WI38 (cell line): ENCODE results near the gene LRRC28.

Source experiments
- H3K4me3 ChIP-seq: 2 replicates; pipeline ENCODE4 v1.5.1; 2011; ENCODE audit warnings: low read depth, mild to moderate bottlenecking, control low read depth, low read length
- TF ChIP-seq, protein P1 (sequence below): IDR thresholded peaks from 2 replicates; pipeline ENCODE4 v1.5.1; 2012; ENCODE audit warnings: low read depth, mild to moderate bottlenecking, control low read depth, low read length

LRRC28 gene

DNA sequence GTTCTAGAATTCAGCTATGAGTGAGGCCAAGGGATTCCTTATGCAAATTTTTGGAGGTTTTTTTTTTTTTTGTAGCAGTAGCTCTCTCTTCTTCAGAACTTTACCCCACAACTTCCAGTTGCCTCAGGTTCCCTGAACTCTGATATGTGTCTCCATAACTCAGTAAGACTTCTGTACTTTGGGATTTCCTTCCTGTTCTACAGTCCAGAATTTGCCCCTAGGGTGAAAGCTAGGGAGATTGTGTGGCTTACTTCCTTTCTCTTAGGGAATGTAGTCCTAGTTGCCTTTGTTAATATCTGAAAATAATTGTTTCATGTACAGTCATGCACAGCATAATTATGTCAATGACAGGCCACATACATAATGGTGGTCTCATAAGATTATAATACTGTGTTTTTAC is 30.8 kb downstream of the LRRC28 start:
- TF ChIP-seq, protein P1, sequence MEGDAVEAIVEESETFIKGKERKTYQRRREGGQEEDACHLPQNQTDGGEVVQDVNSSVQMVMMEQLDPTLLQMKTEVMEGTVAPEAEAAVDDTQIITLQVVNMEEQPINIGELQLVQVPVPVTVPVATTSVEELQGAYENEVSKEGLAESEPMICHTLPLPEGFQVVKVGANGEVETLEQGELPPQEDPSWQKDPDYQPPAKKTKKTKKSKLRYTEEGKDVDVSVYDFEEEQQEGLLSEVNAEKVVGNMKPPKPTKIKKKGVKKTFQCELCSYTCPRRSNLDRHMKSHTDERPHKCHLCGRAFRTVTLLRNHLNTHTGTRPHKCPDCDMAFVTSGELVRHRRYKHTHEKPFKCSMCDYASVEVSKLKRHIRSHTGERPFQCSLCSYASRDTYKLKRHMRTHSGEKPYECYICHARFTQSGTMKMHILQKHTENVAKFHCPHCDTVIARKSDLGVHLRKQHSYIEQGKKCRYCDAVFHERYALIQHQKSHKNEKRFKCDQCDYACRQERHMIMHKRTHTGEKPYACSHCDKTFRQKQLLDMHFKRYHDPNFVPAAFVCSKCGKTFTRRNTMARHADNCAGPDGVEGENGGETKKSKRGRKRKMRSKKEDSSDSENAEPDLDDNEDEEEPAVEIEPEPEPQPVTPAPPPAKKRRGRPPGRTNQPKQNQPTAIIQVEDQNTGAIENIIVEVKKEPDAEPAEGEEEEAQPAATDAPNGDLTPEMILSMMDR: no peak
- no peak overlapping the region for H3K4me3 ChIP-seq

DNA sequence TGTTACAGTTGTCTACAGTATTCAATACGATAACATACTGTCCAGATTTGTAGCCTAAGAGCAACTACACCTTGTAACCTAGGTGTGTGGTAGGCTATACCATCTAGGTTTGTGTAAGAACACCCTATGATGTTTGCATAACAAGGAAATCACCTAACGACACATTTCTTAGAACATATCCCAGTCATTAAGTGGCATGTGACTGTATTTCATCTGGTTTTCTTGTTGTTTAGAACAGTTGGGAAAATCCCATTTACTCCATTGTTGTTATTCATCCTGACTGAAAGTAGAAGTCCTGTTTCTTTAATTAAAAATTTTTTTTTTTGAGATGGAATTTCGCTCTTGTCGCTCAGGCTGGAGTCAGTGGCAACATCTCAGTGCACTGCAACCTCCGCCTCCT is 31.3 kb downstream of the LRRC28 start:
- no peak overlapping the region for H3K4me3 ChIP-seq
- TF ChIP-seq, protein P1: no peak

DNA sequence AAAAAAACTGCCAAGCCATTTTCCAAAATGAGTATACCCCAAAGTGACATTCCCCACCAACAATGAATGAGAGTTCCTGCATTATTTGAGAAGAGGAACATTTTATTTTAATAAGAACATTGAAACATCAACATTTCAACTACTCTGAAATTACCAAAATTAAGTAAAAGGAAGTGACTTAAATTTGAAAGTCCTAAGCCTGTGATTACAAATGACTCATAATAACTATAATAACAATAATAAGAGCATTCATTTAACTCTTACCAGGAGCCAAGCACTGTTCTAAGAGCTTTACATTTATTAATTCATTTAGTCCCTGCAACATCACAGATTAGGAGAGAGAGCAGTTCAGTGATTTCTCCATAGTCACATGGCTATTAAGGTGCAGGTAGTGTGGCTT is 32.4 kb downstream of the LRRC28 start:
- no peak overlapping the region for H3K4me3 ChIP-seq
- TF ChIP-seq, protein P1: no peak

DNA sequence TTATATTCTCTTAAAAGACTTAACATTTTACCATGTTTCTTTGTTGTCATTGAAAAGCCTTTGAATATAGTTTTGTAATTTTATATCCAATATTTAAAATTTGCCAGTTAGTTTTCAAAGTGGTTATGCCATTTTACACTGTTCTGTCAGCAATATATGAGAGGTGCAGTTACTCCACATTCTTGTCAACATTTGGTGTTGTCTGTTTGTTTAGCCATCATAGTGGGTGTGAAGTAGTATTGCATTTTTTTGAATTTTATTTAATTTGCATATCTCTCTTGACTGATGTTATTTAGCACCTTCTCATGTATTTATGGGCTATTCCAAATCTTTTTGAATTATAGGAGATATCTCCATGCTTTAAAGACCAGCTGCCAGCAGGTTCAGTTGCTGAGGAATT is 40.4 kb downstream of the LRRC28 start:
- TF ChIP-seq, protein P1: no peak

DNA sequence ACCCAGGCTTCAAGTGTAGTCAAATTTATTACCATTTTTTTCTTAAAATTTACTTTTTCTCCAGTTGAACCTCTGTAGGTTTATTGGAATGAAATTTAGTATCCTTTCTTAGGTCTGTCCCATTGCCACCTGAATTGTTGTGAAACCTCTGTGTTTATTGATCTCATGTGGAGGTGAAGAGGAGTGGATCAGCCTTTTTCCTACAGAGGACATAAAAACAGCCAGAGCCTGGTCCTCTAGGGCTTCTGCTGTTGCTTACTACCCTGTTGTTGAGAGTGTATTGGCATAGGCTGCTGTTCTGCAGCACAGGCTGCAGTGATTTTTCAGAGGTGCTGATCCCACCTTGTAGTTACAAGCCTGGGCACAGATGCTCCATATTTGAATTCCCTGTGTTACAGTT is 44.6 kb downstream of the LRRC28 start:
- no peak overlapping the region for H3K4me3 ChIP-seq
- TF ChIP-seq, protein P1: no peak

More for the DNA sequence above, 40.4 kb downstream of the LRRC28 start:
- H3K4me3 ChIP-seq: no peak overlapping the region

DNA sequence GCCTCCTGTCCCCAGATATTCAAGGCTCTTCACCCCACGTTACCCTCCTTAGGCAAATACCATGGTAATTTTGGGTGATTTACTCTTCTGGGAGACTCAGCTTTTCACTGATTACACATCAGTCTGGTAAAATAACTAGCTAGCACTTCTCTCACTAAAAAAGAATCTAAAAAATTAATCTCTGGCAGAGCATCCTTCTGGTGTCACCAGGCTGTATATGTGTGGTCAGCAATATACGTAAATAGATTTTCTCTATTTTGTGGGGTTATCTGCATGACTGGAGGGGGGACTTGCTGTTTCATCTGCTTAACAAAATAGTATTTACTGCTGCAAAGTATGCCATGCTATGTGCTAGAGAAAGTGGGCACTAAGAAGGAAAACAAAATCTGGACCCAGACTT is 45.1 kb downstream of the LRRC28 start:
- no peak overlapping the region for H3K4me3 ChIP-seq
- TF ChIP-seq, protein P1: no peak

DNA sequence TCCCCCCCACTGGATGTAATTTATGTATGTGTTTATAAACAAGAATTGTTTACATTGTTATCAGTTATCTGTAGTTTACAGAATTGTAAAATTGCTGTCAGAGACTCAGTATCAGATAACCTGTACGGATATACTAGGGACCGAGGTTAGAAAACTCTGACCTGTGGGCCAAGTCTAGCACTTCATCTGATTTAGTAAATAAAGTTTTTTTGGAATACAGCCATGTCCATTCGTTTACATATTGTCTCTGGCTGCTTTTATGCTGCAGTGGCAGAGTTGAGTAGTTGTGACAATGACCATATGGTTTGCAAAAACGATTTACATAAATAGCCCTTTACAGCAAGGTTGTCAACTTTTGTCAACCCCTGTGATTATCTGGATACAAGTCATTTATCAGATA is 52.6 kb downstream of the LRRC28 start:
- TF ChIP-seq, protein P1: no peak
- H3K4me3 ChIP-seq: no peak overlapping the region
